H7 (cell line): Measurements from ENCODE around the gene IBA57. TPM values are rescaled to one million over a fixed set of nuclear protein-coding genes. Genes with fewer than 3 reads are reported as not detected.

Experiments used
- DNase-seq: peaks from one replicate; pipeline ENCODE4 v3.0.0; 2012
- H3K27me3 ChIP-seq: 2 replicates; pipeline ENCODE4 v1.6.0; 2011; ENCODE audit warnings: mild to moderate bottlenecking, low read length; ENCODE audit not compliant: control insufficient read depth, insufficient read depth
- H3K36me3 ChIP-seq: replicated peaks from 2 replicates; pipeline ENCODE4 v1.5.1; 2011; ENCODE audit warnings: low read length; ENCODE audit not compliant: control insufficient read depth, insufficient read depth
- H3K4me3 ChIP-seq: 2 replicates; pipeline ENCODE4 v1.5.1; 2011; ENCODE audit warnings: low read depth, mild to moderate bottlenecking, control low read depth, low read length, moderate library complexity; ENCODE audit not compliant: insufficient read depth
- total RNA-seq: library from RNA; depleted of rRNA; stranded (reverse); fragments of >200 nt; shearing (Covaris generic); gene quantifications from 2 replicates; pipeline ENCODE4 v1.2.3, GENCODE V29; 2014

Gene IBA57
- total RNA-seq, 1 experiment from 2014 or later, result 23.3 TPM

DNA sequence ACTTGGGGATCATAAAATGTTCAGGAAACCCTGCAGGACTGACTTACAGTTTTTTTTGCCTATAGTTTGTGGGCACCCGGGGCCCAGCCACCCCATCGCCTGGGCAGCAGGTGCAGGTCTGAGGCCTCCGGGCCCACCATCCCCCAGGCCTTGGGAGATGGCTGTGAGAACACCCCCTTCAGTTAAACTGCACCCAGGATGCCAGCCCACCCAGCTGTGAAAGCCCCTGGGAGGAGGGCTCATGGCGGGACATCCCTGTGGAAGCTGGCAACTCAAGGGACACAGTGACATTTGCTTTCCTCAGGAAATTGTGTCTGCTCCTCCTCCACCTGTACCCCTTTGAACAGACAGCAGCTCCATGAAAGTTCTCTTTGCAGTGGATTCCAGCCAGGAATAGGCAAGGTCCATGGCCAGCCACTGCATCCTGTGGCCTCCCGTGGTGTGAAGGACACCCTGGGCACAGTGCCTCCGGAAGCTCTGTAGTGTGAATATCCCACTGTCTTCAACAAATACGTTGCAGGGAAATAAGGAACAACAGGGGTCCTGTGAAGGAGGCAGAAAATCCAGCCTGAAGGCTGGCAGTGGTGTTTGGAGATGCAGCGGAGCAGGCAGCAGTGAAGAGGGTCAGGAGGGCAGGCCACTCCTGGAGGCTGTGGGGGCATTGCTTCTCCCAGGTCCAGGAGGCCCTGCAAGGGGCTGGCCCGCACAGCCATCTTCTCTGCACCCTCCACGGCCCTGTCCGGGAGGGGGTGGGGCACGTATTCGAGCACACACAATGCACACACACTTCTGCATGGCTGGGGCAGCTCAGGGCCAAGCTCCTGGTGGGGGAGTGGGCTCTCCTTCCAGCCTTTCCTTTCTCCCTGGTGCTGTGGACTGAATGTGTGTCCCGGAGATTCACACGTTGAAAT is 40.2 kb downstream of the IBA57 start:
- peaks cover 4% of the 10 kb centered on the region; the same call in 1 of the 2 replicates for H3K27me3 ChIP-seq
- DNase-seq, result peak; percentile 47
- no peaks in the 10 kb centered on the region for H3K36me3 ChIP-seq
- H3K4me3 ChIP-seq, result no peak overlapping the region

DNA sequence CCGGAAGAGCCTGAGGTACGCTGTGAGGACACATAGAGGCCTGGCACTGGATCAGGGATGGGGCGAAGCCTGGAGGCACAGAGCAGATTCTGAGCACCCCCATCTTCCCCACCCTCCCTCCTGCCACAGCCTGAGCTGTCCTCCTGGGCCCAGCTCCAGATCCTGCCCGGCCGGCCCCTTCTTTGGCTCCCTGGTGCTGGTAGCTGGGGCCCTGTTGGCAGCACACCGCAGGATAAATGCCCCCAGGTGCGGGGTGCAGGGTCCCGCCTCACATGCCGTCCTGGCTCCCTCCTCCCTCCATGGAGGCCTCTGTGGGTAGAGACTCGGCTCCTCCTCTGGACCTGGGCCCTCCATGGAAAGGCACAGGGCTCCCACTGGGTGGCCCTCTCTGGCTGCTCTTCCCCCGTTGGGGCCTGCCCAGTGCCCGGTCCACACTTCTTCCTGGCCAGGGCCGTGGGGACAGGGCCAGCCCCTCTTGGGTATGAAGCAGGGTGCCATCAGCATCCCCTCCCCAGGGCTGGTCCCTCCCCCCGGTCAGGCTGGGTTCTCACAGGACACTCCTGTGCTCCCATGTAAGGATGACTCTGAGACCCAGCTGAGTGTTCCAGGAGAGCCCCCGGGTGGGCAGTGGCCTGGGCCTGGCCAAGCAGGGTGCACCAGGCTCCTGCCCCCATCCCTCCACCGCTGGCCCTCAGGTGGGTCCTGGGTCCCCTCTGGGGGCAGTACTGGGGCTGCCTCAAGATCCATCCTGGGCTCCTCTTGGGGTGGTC is 41.2 kb downstream of the IBA57 start:
- Histone ChIP-seq H3K4me3 (no peak overlapping the region), H3K36me3 (no peaks in the 10 kb centered on the region), H3K27me3 (peaks cover 14% of the 10 kb centered on the region; the same call in 1 of the 2 replicates)
- DNase-seq, result peak; percentile 51

DNA sequence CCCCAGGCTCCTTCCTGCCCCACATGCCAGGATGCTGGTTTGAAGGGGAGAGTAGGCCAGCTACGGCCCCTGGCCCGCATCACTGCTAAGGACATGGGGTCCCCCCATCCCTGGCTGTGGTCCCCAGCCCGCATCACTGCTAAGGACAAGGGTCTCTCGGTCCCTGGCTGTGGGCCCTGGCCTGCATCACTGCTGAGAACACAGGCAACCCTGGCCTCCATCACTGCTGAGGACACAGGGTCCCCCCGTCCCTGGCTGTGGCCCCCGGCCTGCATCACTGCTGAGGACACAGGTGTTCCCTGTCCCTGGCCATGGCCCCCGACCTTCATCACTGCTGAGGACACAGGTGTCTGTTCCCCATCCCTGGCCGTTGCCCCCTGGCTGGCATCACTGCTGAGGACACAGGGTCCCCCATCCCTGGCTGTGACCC is 41.8 kb downstream of the IBA57 start:
- Histone ChIP-seq H3K36me3 (no peaks in the 10 kb centered on the region), H3K4me3 (no peak overlapping the region), H3K27me3 (peaks cover 20% of the 10 kb centered on the region)
- no peak for DNase-seq

DNA sequence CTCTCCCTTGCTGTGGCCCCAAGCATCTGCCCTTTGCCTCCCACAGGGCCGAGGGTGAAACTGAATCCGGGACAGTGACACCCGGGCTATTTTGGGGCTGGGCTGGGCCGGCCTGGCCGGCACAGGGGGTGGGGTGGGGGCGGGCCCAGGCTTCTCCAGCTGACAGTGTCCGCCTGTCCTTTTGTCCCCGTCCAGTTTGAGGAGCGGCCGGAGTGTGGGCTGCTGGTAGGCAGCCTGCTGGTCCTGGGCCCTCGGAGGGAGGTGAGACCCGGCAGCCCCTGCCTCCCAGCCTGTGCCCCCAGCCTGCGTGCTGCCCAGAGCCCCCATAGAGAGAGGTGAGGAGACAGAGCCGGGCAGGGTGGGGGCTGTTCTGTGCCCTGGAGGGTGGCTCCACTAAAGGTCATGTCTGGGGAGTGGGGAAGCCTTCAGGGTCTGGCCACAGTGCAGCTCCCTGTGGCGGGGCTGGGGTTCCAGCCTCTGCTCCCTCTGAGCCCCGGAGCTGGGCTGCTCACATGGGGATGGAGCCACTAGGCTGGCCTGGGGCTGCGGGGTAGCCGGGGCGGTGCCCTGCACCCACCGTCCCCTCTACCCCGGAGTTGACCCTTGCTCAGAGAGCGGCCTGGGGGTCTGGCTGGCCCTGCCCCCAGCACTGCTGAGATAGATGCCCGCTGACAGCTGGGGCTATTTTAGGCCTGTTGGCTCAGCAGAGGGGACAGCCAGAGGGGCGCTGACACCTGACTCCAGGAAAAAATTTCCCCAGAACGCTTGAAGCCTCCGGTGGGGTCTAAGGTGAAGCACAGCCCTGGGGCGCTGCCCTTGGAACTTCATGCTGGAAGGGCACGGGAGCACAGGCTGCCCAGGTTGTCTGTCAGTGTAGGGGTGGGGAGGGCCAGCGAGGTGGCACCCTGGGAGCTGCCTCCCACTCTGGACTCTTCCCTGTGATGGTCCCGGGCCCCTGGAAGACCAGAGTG is 42.5 kb downstream of the IBA57 start, which contains the start of gene OBSCN:
OBSCN (plus strand) TSS at position 194 of the 971 bp plus-strand sequence. CDS start 3,740 bp downstream, outside the sequence.
- Histone ChIP-seq H3K4me3 (no peak within 1 kb of the TSS), H3K27me3 (peaks cover 24% of the 10 kb centered on the region), H3K36me3 (no peaks in the 10 kb centered on the region)
- peak; percentile 68 for DNase-seq

DNA sequence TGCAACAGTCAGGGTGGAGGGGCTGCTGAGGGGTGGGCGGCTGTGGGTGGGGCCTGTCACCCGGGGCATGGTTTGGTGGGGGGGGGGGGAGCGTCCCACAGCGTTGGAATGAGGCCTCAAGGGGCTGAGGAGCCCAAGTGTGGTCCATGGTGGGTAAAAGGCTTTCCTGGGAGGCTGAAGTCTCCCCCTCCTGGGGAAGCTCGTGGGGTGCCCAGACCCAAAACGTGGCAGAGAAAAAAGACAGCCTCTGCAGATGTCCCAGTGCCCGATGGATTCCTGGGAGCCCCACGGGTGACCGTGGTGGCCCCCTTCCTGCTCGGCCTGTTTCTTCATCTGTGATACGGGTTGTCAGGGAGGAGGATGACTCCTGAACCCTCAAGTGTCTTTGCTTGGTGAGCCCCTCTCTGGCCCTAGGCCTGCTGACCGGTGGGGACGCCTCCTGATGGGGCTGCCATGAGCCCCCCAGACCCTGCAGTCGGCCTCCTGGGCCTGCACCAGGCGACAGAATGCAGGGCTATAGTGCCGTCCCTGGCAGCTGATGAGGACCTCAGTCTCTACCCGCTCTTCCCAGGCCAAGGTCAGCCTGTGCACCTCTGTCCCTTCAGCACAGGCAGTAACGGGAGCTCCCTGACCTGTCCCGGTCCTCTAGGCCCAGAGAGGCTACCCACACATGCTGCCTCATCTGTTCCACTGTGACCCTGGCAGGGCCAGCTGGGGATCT is 43.4 kb downstream of the IBA57 start:
- no peaks in the 10 kb centered on the region for H3K36me3 ChIP-seq
- H3K27me3 ChIP-seq, result peaks cover 21% of the 10 kb centered on the region
- DNase-seq, result no peak
- no peak overlapping the region for H3K4me3 ChIP-seq

DNA sequence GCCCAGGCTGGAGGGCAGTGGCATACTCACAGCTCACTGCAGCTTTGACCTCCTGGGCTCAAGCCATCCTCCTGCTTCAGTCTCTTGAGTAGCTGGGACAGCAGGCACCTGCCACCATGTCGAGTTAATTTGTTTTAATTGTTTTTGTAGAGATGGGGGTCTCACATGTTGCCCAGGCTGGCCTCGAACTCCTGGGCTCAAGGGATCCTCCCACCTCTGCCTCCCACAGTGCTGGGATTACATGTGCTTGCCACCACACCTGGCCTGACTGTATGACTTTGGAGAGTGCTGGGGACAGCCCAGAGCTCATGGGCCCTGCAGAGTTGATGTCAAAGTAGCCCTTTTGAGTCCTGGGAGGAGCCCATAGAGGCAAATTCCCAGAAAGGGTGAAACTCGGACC is 44.1 kb downstream of the IBA57 start:
- Histone ChIP-seq H3K36me3 (no peaks in the 10 kb centered on the region; the same call in none of the 2 replicates), H3K4me3 (no peak overlapping the region), H3K27me3 (peaks cover 21% of the 10 kb centered on the region)
- DNase-seq, result no peak

DNA sequence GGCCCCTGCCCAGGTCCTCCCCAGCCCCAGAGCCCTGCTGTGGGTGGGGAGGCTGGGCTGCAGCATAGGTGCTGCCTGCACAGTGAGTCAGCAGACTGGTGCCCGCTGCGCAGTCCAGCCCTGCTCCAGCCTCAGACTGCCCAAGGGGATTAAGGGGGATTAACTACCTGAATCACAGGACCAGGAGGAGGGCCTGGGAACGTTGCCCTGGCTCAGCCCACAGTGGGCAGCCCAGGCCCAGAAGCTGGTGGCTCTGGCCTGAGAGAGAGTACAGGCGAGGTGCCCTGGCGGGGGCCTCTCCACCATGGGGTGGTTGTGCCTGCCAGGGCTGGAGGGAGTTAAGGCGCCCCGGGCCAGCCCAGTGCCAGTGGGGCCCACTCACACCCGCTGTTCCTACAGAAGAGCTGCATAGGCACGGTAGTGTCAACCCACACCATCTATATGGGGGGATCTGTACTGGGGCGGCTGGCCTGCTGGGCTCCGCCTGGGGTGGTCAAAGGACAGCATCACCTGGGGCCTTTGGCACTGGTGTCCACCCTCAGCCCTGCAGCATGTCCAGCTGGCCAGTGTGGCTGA is 44.6 kb downstream of the IBA57 start:
- Histone ChIP-seq H3K27me3 (peaks cover 21% of the 10 kb centered on the region), H3K36me3 (peaks cover 2% of the 10 kb centered on the region), H3K4me3 (no peak overlapping the region)
- no peak for DNase-seq

DNA sequence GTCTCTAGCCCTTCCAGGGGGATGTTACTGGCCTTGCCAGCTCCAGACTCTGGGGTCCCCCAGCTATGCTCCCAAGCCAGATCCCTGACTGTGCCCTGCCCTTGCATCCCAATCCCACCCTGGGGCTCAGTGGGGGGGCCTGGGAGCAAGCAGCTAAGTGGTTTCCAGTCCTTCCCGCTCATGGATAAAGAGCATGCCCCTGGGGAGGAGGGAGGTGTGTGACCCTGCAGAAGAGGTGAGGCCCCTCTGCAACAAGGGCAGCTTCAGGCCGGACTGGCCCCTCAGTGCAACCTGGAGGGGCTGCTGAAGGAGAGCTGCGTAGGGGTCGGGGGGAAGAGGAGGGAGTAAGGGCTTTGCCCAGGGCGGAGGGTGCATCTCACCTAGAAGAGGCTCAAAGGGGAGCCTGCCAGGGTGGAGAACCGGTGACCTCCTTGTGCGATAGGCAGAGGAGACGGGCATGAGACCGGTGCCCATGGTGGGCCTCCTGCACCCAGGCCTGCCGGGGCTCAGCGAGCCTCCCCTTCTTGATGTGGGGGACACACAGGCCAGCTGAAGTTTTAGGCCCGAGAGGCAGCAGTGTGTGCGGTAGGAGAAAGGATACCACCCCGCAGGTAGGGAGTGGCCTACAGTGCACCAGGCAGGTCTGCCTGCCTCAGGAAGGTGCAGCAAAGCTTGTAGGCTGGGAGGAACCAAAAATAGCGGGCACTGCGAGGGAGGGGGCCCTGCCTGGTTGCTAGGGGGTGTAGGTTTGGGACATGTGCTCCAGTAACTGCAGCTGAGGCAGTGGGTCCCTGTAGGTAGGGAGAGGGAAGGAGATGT is 45.3 kb downstream of the IBA57 start:
- Histone ChIP-seq H3K36me3 (peaks cover 2% of the 10 kb centered on the region), H3K27me3 (peaks cover 21% of the 10 kb centered on the region), H3K4me3 (no peak overlapping the region)
- no peak for DNase-seq

DNA sequence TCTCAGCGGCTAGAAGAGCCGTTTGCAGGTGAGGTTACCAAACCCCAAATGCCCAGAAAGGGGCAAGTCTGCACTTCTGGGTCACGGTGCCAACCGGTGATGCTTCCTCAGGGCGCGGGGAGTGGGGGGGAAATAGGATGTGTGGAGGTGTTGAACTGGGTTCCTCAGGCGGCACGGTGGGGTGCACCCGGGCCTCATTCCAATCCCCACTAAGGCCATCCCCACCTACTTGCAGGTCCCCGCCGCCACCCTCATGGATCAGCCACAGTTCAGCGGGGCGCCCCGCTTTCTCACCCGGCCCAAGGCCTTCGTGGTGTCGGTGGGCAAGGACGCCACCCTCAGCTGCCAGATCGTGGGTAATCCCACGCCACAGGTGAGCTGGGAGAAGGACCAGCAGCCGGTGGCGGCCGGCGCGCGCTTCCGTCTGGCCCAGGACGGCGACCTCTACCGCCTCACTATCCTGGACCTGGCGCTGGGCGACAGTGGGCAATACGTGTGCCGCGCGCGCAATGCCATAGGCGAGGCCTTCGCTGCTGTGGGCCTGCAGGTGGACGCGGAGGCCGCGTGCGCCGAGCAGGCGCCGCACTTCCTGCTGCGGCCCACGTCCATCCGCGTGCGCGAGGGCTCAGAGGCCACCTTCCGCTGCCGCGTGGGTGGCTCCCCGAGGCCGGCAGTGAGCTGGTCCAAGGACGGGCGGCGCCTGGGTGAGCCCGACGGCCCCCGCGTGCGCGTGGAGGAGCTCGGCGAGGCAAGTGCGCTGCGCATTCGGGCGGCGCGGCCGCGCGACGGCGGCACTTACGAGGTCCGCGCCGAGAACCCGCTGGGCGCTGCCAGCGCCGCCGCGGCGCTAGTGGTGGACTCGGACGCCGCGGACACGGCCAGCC is 46.2 kb downstream of the IBA57 start:
- peak; percentile 58 for DNase-seq
- peak overlapping the region; percentile 74 for H3K4me3 ChIP-seq
- H3K27me3 ChIP-seq, result peaks cover 21% of the 10 kb centered on the region
- peaks cover 4% of the 10 kb centered on the region for H3K36me3 ChIP-seq

DNA sequence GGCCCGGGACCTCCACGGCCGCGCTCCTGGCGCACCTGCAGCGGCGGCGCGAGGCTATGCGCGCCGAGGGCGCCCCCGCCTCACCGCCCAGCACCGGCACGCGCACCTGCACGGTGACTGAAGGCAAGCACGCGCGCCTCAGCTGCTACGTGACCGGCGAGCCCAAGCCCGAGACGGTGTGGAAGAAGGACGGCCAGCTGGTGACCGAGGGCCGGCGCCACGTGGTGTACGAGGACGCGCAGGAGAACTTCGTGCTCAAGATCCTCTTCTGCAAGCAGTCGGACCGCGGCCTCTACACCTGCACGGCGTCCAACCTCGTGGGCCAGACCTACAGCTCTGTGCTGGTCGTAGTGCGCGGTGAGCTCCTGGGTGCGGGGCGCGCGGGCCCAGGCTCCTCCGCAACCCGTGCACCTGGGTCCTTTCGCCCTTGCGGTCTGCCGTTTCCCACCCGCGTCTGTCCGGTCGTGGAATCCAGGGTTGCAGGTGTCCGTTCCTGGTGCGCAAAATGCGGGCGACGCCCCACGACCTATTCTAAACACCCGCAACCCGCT is 46.9 kb downstream of the IBA57 start:
- H3K36me3 ChIP-seq, result peaks cover 4% of the 10 kb centered on the region
- peak overlapping the region; percentile 74 for H3K4me3 ChIP-seq
- peaks cover 21% of the 10 kb centered on the region for H3K27me3 ChIP-seq
- no peak for DNase-seq

DNA sequence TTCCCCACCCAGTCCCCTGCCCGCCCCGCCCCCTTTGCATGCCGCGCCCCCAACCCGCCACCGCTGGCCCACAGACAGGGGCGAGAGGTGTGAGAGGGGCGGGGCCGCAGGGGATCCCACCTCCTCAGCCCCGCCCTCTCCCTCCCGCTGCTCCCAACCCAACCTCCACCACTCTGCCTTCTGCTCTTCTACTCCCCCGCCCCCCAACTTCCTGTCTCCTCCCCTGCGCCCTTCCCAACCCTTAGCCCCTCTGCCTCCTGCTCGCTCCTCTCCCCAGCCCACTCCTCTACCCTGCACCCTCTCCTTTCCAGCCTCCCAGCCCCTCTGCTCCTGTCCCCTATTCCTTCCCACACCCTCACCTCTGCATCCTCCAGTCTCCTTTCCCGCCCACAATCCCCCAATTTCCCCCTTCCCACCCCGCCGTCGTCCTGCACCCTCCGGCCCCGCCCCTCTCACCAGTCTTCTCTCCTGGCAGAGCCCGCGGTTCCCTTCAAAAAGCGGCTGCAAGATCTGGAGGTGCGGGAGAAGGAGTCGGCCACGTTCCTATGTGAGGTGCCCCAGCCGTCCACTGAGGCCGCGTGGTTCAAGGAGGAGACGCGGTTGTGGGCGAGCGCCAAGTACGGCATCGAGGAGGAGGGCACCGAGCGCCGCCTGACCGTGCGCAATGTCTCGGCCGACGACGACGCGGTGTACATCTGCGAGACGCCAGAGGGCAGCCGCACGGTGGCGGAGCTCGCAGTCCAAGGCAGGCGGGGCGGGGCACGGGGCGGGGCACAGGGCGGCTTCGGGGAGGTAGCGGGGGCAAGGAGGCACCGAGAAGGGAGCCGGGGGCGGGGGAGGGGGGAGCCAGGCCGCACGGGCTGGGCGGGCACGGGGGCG is 47.6 kb downstream of the IBA57 start:
- peaks cover 21% of the 10 kb centered on the region for H3K27me3 ChIP-seq
- peak; percentile 100 for DNase-seq
- H3K36me3 ChIP-seq, result peaks cover 5% of the 10 kb centered on the region
- H3K4me3 ChIP-seq, result peak overlapping the region; percentile 79
